ENCODE results near the gene NAA30. TPM values are rescaled to one million over a fixed set of nuclear protein-coding genes. Genes with fewer than 3 reads are reported as not detected.

NAA30 gene
- total and polyA plus RNA-seq, 2 donors = 9.7 to 10.6 TPM

GRCh38 chr14:57405562-57405961, 15.2 kb downstream of the NAA30 start:
- no peaks in the 10 kb centered on the region for H3K9me3 ChIP-seq (ENCODE audit: control insufficient read depth in 2 of 2, insufficient read depth in 1 of 2, low read length in 1 of 2)
- no peak for DNase-seq (ENCODE audit: low read depth in 6 of 9, low spot score in 9 of 9)
- H3K4me1 ChIP-seq (ENCODE audit: control insufficient read depth in 2 of 2, insufficient read depth in 2 of 2, low read length in 2 of 2) = no peaks in the 10 kb centered on the region
- 95% methylated on average over 2 of the region's 2 CpGs for WGBS
- no peaks in the 10 kb centered on the region for H3K27me3 ChIP-seq (ENCODE audit: control insufficient read depth in 2 of 2, insufficient read depth in 1 of 2, low read length in 1 of 2)
- no peak overlapping the region for H3K27ac ChIP-seq (ENCODE audit: low read depth in 1 of 2, low read length in 1 of 2)
- no peak overlapping the region for H3K4me3 ChIP-seq (ENCODE audit: low read length in 2 of 2)
- H3K36me3 ChIP-seq (ENCODE audit: control insufficient read depth in 2 of 2, insufficient read depth in 2 of 2, low read length in 1 of 2) = peaks cover 4 to 17% of the 10 kb centered on the region in 2 donors

GRCh38 chr14:57408037-57408436, 17.7 kb downstream of the NAA30 start:
- Histone ChIP-seq H3K36me3 (ENCODE audit: control insufficient read depth in 2 of 2, insufficient read depth in 2 of 2, low read length in 1 of 2) (peaks cover 4 to 17% of the 10 kb centered on the region in 2 donors), H3K4me1 (ENCODE audit: control insufficient read depth in 2 of 2, insufficient read depth in 2 of 2, low read length in 2 of 2) (no peaks in the 10 kb centered on the region), H3K27ac (ENCODE audit: low read depth in 1 of 2, low read length in 1 of 2) (no peak overlapping the region), H3K9me3 (ENCODE audit: control insufficient read depth in 2 of 2, insufficient read depth in 1 of 2, low read length in 1 of 2) (no peaks in the 10 kb centered on the region), H3K27me3 (ENCODE audit: control insufficient read depth in 2 of 2, insufficient read depth in 1 of 2, low read length in 1 of 2) (no peaks in the 10 kb centered on the region), H3K4me3 (ENCODE audit: low read length in 2 of 2) (no peak overlapping the region)
- 97% methylated on average over 2 of the region's 2 CpGs for WGBS
- no peak for DNase-seq (ENCODE audit: low read depth in 6 of 9, low spot score in 9 of 9)

GRCh38 chr14:57408634-57409033, 18.2 kb downstream of the NAA30 start:
- Histone ChIP-seq H3K27me3 (ENCODE audit: control insufficient read depth in 2 of 2, insufficient read depth in 1 of 2, low read length in 1 of 2) (no peaks in the 10 kb centered on the region), H3K9me3 (ENCODE audit: control insufficient read depth in 2 of 2, insufficient read depth in 1 of 2, low read length in 1 of 2) (no peaks in the 10 kb centered on the region), H3K27ac (ENCODE audit: low read depth in 1 of 2, low read length in 1 of 2) (no peak overlapping the region), H3K36me3 (ENCODE audit: control insufficient read depth in 2 of 2, insufficient read depth in 2 of 2, low read length in 1 of 2) (peaks cover 4 to 16% of the 10 kb centered on the region in 2 donors), H3K4me3 (ENCODE audit: low read length in 2 of 2) (no peak overlapping the region), H3K4me1 (ENCODE audit: control insufficient read depth in 2 of 2, insufficient read depth in 2 of 2, low read length in 2 of 2) (no peaks in the 10 kb centered on the region)
- WGBS = 99% methylated on average over 1 of the region's 1 CpG
- no peak for DNase-seq (ENCODE audit: low read depth in 6 of 9, low spot score in 9 of 9)

- Histone ChIP-seq H3K4me1 (ENCODE audit: control insufficient read depth in 2 of 2, insufficient read depth in 2 of 2, low read length in 2 of 2) (no peaks in the 10 kb centered on the region), H3K4me3 (ENCODE audit: low read length in 2 of 2) (no peak overlapping the region), H3K9me3 (ENCODE audit: control insufficient read depth in 2 of 2, insufficient read depth in 1 of 2, low read length in 1 of 2) (no peaks in the 10 kb centered on the region), H3K27me3 (ENCODE audit: control insufficient read depth in 2 of 2, insufficient read depth in 1 of 2, low read length in 1 of 2) (no peaks in the 10 kb centered on the region), H3K36me3 (ENCODE audit: control insufficient read depth in 2 of 2, insufficient read depth in 2 of 2, low read length in 1 of 2) (peaks cover 4 to 12% of the 10 kb centered on the region in 2 donors), H3K27ac (ENCODE audit: low read depth in 1 of 2, low read length in 1 of 2) (no peak overlapping the region)
- no peak for DNase-seq (ENCODE audit: low read depth in 6 of 9, low spot score in 9 of 9)
- 92% methylated on average over 2 of the region's 2 CpGs for WGBS
Measured at GRCh38 chr14:57412341-57412740, 22.0 kb downstream of the NAA30 start.

GRCh38 chr14:57413849-57414248, 23.5 kb downstream of the NAA30 start:
- no peak overlapping the region for H3K27ac ChIP-seq (ENCODE audit: low read depth in 1 of 2, low read length in 1 of 2)
- no peak for DNase-seq (ENCODE audit: low read depth in 6 of 9, low spot score in 9 of 9)
- peaks cover 4 to 7% of the 10 kb centered on the region in 2 donors for H3K36me3 ChIP-seq (ENCODE audit: control insufficient read depth in 2 of 2, insufficient read depth in 2 of 2, low read length in 1 of 2)
- H3K27me3 ChIP-seq (ENCODE audit: control insufficient read depth in 2 of 2, insufficient read depth in 1 of 2, low read length in 1 of 2) = no peaks in the 10 kb centered on the region
- H3K4me1 ChIP-seq (ENCODE audit: control insufficient read depth in 2 of 2, insufficient read depth in 2 of 2, low read length in 2 of 2) = no peaks in the 10 kb centered on the region
- H3K9me3 ChIP-seq (ENCODE audit: control insufficient read depth in 2 of 2, insufficient read depth in 1 of 2, low read length in 1 of 2) = no peaks in the 10 kb centered on the region
- 90% methylated on average over 2 of the region's 2 CpGs for WGBS
- H3K4me3 ChIP-seq (ENCODE audit: low read length in 2 of 2) = no peak overlapping the region

GRCh38 chr14:57417228-57417627, 26.8 kb downstream of the NAA30 start:
- no peaks in the 10 kb centered on the region for H3K27me3 ChIP-seq (ENCODE audit: control insufficient read depth in 2 of 2, insufficient read depth in 1 of 2, low read length in 1 of 2)
- H3K27ac ChIP-seq (ENCODE audit: low read depth in 1 of 2, low read length in 1 of 2) = no peak overlapping the region
- H3K9me3 ChIP-seq (ENCODE audit: control insufficient read depth in 2 of 2, insufficient read depth in 1 of 2, low read length in 1 of 2) = no peaks in the 10 kb centered on the region
- H3K4me1 ChIP-seq (ENCODE audit: control insufficient read depth in 2 of 2, insufficient read depth in 2 of 2, low read length in 2 of 2) = no peaks in the 10 kb centered on the region
- no peak overlapping the region for H3K4me3 ChIP-seq (ENCODE audit: low read length in 2 of 2)
- H3K36me3 ChIP-seq (ENCODE audit: control insufficient read depth in 2 of 2, insufficient read depth in 2 of 2, low read length in 1 of 2) = no peaks in the 10 kb centered on the region
- DNase-seq (ENCODE audit: low read depth in 6 of 9, low spot score in 9 of 9) = no peak
- WGBS = 95% methylated on average over 1 of the region's 1 CpG

- Histone ChIP-seq H3K4me1 (ENCODE audit: control insufficient read depth in 2 of 2, insufficient read depth in 2 of 2, low read length in 2 of 2) (no peaks in the 10 kb centered on the region), H3K27ac (ENCODE audit: low read depth in 1 of 2, low read length in 1 of 2) (no peak overlapping the region), H3K4me3 (ENCODE audit: low read length in 2 of 2) (no peak overlapping the region), H3K36me3 (ENCODE audit: control insufficient read depth in 2 of 2, insufficient read depth in 2 of 2, low read length in 1 of 2) (no peaks in the 10 kb centered on the region), H3K27me3 (ENCODE audit: control insufficient read depth in 2 of 2, insufficient read depth in 1 of 2, low read length in 1 of 2) (no peaks in the 10 kb centered on the region), H3K9me3 (ENCODE audit: control insufficient read depth in 2 of 2, insufficient read depth in 1 of 2, low read length in 1 of 2) (no peaks in the 10 kb centered on the region)
- DNase-seq (ENCODE audit: low read depth in 6 of 9, low spot score in 9 of 9) = no peak
- 98% methylated on average over 4 of the region's 4 CpGs for WGBS
Measured at GRCh38 chr14:57418999-57419398, 28.6 kb downstream of the NAA30 start.

GRCh38 chr14:57420033-57420432, 29.6 kb downstream of the NAA30 start:
- Histone ChIP-seq H3K27ac (ENCODE audit: low read depth in 1 of 2, low read length in 1 of 2) (no peak overlapping the region), H3K4me3 (ENCODE audit: low read length in 2 of 2) (no peak overlapping the region), H3K4me1 (ENCODE audit: control insufficient read depth in 2 of 2, insufficient read depth in 2 of 2, low read length in 2 of 2) (no peaks in the 10 kb centered on the region), H3K9me3 (ENCODE audit: control insufficient read depth in 2 of 2, insufficient read depth in 1 of 2, low read length in 1 of 2) (no peaks in the 10 kb centered on the region), H3K27me3 (ENCODE audit: control insufficient read depth in 2 of 2, insufficient read depth in 1 of 2, low read length in 1 of 2) (no peaks in the 10 kb centered on the region), H3K36me3 (ENCODE audit: control insufficient read depth in 2 of 2, insufficient read depth in 2 of 2, low read length in 1 of 2) (no peaks in the 10 kb centered on the region)
- WGBS = 93% methylated on average over 4 of the region's 4 CpGs
- DNase-seq (ENCODE audit: low read depth in 6 of 9, low spot score in 9 of 9) = no peak

- Histone ChIP-seq H3K4me3 (ENCODE audit: low read length in 2 of 2) (no peak overlapping the region), H3K27ac (ENCODE audit: low read depth in 1 of 2, low read length in 1 of 2) (no peak overlapping the region), H3K27me3 (ENCODE audit: control insufficient read depth in 2 of 2, insufficient read depth in 1 of 2, low read length in 1 of 2) (no peaks in the 10 kb centered on the region), H3K4me1 (ENCODE audit: control insufficient read depth in 2 of 2, insufficient read depth in 2 of 2, low read length in 2 of 2) (no peaks in the 10 kb centered on the region), H3K9me3 (ENCODE audit: control insufficient read depth in 2 of 2, insufficient read depth in 1 of 2, low read length in 1 of 2) (no peaks in the 10 kb centered on the region), H3K36me3 (ENCODE audit: control insufficient read depth in 2 of 2, insufficient read depth in 2 of 2, low read length in 1 of 2) (no peaks in the 10 kb centered on the region)
- no peak for DNase-seq (ENCODE audit: low read depth in 6 of 9, low spot score in 9 of 9)
- WGBS = 94% methylated on average over 3 of the region's 3 CpGs
Measured at GRCh38 chr14:57420986-57421385, 30.6 kb downstream of the NAA30 start.

GRCh38 chr14:57435923-57436322, 45.5 kb downstream of the NAA30 start:
- H3K27me3 ChIP-seq (ENCODE audit: control insufficient read depth in 2 of 2, insufficient read depth in 1 of 2, low read length in 1 of 2) = no peaks in the 10 kb centered on the region
- no peaks in the 10 kb centered on the region for H3K4me1 ChIP-seq (ENCODE audit: control insufficient read depth in 2 of 2, insufficient read depth in 2 of 2, low read length in 2 of 2)
- H3K27ac ChIP-seq (ENCODE audit: low read depth in 1 of 2, low read length in 1 of 2) = no peak overlapping the region
- DNase-seq (ENCODE audit: low read depth in 6 of 9, low spot score in 9 of 9) = no peak
- no peak overlapping the region for H3K4me3 ChIP-seq (ENCODE audit: low read length in 2 of 2)
- H3K9me3 ChIP-seq (ENCODE audit: control insufficient read depth in 2 of 2, insufficient read depth in 1 of 2, low read length in 1 of 2) = no peaks in the 10 kb centered on the region
- no peaks in the 10 kb centered on the region for H3K36me3 ChIP-seq (ENCODE audit: control insufficient read depth in 2 of 2, insufficient read depth in 2 of 2, low read length in 1 of 2)
